Measurements from ENCODE around the gene TREX2. TPM values are rescaled to one million over a fixed set of nuclear protein-coding genes. Genes with fewer than 3 reads are reported as not detected.

Gene TREX2
- total and polyA plus RNA-seq, 12 donors = 0.28 to 4.3 (median 1.1) TPM; not detected in 2

GRCh38 chrX:153413731-153414130 lies 32.1 kb downstream of the TREX2 start:
- Histone ChIP-seq H3K9me3 (replicated peaks in 1 of 3) (no peaks in the 10 kb centered on the region), H3K27me3 (no peaks in the 10 kb centered on the region), H3K4me3 (no peak overlapping the region), H3K36me3 (replicated peaks in 1 of 2) (no peaks in the 10 kb centered on the region), H3K27ac (no peak overlapping the region), H3K4me1 (replicated peaks in 1 of 2) (peaks cover 0 to 4% of the 10 kb centered on the region in 2 donors)
- TF ChIP-seq, protein P1, sequence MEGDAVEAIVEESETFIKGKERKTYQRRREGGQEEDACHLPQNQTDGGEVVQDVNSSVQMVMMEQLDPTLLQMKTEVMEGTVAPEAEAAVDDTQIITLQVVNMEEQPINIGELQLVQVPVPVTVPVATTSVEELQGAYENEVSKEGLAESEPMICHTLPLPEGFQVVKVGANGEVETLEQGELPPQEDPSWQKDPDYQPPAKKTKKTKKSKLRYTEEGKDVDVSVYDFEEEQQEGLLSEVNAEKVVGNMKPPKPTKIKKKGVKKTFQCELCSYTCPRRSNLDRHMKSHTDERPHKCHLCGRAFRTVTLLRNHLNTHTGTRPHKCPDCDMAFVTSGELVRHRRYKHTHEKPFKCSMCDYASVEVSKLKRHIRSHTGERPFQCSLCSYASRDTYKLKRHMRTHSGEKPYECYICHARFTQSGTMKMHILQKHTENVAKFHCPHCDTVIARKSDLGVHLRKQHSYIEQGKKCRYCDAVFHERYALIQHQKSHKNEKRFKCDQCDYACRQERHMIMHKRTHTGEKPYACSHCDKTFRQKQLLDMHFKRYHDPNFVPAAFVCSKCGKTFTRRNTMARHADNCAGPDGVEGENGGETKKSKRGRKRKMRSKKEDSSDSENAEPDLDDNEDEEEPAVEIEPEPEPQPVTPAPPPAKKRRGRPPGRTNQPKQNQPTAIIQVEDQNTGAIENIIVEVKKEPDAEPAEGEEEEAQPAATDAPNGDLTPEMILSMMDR (IDR thresholded peaks at IDR 0.05) = no peak
- no peak for TF ChIP-seq POLR2A (IDR thresholded peaks at IDR 0.05)
- intact Hi-C loops (cut with DNase I) = no loop called here
- 80 to 93% (median 85%) methylated on average over 5 to 11 of the region's 11 CpGs for WGBS, 4 donors
- DNase-seq = no peak

GRCh38 chrX:153412746-153413720 lies 32.8 kb downstream of the TREX2 start:
- H3K4me1 ChIP-seq (replicated peaks in 1 of 2) = peaks cover 0 to 4% of the 10 kb centered on the region in 2 donors
- H3K36me3 ChIP-seq (replicated peaks in 1 of 2) = no peaks in the 10 kb centered on the region
- TF ChIP-seq POLR2A (IDR thresholded peaks at IDR 0.05) = no peak
- TF ChIP-seq, protein P1 (IDR thresholded peaks at IDR 0.05) = peak in 1 of 6 experiments; percentile 16
- WGBS, 4 donors = 48 to 76% (median 74%) methylated on average over 6 to 23 of the region's 23 CpGs
- H3K4me3 ChIP-seq = peak overlapping the region in 1 of 4 donors; percentile 51
- intact Hi-C loops (cut with DNase I) = no loop called here
- no peaks in the 10 kb centered on the region for H3K27me3 ChIP-seq
- no peaks in the 10 kb centered on the region for H3K9me3 ChIP-seq (replicated peaks in 1 of 3)
- peak overlapping the region in 2 of 5 donors; percentile 39 to 52 for H3K27ac ChIP-seq
- no peak for DNase-seq

- Histone ChIP-seq H3K9me3 (replicated peaks in 1 of 3) (no peaks in the 10 kb centered on the region), H3K27ac (peak overlapping the region in 2 of 5 donors; percentile 39 to 52), H3K4me3 (peak overlapping the region in 2 of 4 donors; percentile 40 to 51), H3K27me3 (no peaks in the 10 kb centered on the region), H3K4me1 (replicated peaks in 1 of 2) (peaks cover 0 to 4% of the 10 kb centered on the region in 2 donors), H3K36me3 (replicated peaks in 1 of 2) (no peaks in the 10 kb centered on the region)
- WGBS, 4 donors = 29 to 73% (median 44%) methylated on average over 9 to 17 of the region's 17 CpGs
- intact Hi-C loops (cut with DNase I) = no loop called here
- peak in 3 of 7 donors; percentile 29 to 56 (median 47) for DNase-seq
- no peak for TF ChIP-seq POLR2A (IDR thresholded peaks at IDR 0.05)
- TF ChIP-seq, protein P1 (IDR thresholded peaks at IDR 0.05) = no peak
Observed at GRCh38 chrX:153411988-153412574, 33.8 kb downstream of the TREX2 start.
